ENCODE results near the gene ZNF813.

ZNF813 gene

DNA sequence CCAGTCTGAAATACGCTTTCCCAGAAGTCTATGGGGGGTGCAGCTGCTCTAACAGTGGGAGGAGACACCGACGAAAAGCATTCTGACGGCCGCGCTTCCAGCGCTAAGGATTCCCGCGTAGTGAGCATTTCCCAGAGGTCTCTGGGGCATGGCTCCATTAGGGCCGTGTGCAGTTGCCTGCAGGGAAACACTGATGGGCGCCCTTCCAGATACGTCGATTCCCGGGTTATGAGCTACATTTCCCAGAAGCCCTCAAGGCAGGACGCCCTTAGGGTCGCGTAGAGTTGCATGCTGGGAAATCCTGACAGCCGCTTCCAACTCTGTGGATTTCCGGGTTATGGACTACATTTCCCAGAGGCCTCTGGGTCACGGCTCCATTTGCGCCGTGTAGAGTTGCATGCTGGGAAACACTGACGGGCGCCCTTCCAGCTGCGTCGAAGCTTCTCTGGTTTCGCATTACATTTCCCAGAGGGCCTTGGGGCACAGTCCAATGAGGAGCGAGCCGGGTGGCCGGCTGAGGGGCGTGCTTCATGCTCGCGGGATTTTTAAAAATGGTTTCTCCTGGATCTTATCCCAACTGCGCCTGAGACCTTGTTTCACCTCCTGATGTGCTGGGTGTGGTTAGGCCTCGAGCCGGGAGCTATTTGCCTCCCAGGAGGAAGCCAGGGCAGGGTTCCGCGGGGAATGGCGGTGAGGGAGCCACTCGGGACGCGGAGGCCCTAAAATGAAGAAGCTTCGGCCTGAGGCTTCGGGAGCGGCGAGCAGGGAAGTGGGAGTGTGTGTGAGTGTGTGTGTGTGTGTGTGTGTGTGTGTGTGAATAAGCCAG is 53.2 kb downstream of the ZNF813 start:
- H3K4me3 ChIP-seq (ENCODE audit: low read depth, low read length) = peak overlapping the region; percentile 65
- POLR2A ChIA-PET = interaction anchor here (0.6 to 1.7 kb wide), 14 partner anchors 10 to 1006 kb away, joined by 3 to 17 read pairs (median 4); partner anchors contain the start of genes PRPF31, TFPT, ZNF331 and ZNF765
- peaks cover 8 to 16% of the 10 kb centered on the region in 2 experiments for H3K36me3 ChIP-seq (ENCODE audit: control insufficient read depth in 2 of 2, insufficient read depth in 1 of 2, low read length in 2 of 2)
- H3K4me1 ChIP-seq (ENCODE audit: control insufficient read depth, insufficient read depth, low read length) = no peaks in the 10 kb centered on the region
- CTCF ChIA-PET = interaction anchor here (1.2 kb wide), 1 partner anchor 8 kb away, joined by 4 read pairs; no protein-coding TSS in a partner anchor
- peak overlapping the region; percentile 50; the same call in 1 of the 2 replicates for H3K27ac ChIP-seq (ENCODE audit: extremely low read depth, low read depth, low read length)
- H3K9me3 ChIP-seq (ENCODE audit: control insufficient read depth, insufficient read depth, low read depth, low read length) = no peaks in the 10 kb centered on the region
- TF ChIP-seq PRDM10 (tag by site-specific recombination; IDR thresholded peaks at IDR 0.05) (peak; percentile 95), ZNF423 (tag by site-specific recombination; IDR thresholded peaks at IDR 0.05) (no peak), ZNF274 (IDR thresholded peaks at IDR 0.05; ENCODE audit: low read length) (no peak), ZNF274 (tag by site-specific recombination; IDR thresholded peaks at IDR 0.05; ENCODE audit: borderline replicate concordance) (no peak), ZNF571 (tag by site-specific recombination; IDR thresholded peaks at IDR 0.05) (no peak), ZNF76 (tag by site-specific recombination; IDR thresholded peaks at IDR 0.05; ENCODE audit: borderline replicate concordance, low read depth) (peak; percentile 99), YY2 (tag by site-specific recombination; IDR thresholded peaks at IDR 0.05) (peak; percentile 59), ELK4 (IDR thresholded peaks at IDR 0.05; ENCODE audit: borderline replicate concordance, low read depth, low read length) (no peak), ZIC2 (tag by site-specific recombination; IDR thresholded peaks at IDR 0.05) (peak; percentile 47), RBAK (tag by site-specific recombination; IDR thresholded peaks at IDR 0.05) (no peak), ZNF155 (tag by site-specific recombination; IDR thresholded peaks at IDR 0.05) (no peak), KLF10 (tag by site-specific recombination; IDR thresholded peaks at IDR 0.05) (peak; percentile 33; the same call in 1 of the 2 replicates), ZBTB26 (tag by site-specific recombination; optimal IDR thresholded peaks at IDR 0.05) (peak; percentile 62), ZSCAN30 (tag by site-specific recombination; IDR thresholded peaks at IDR 0.05) (0 out of 2 replicates have a peak, but pooled peaks have one; percentile 50), MYNN (tag by site-specific recombination; IDR thresholded peaks at IDR 0.05; ENCODE audit: borderline replicate concordance) (no peak), IKZF3 (tag by site-specific recombination; IDR thresholded peaks at IDR 0.05) (peak; percentile 80), HOXD13 (CRISPR knock-in tag; IDR thresholded peaks at IDR 0.05; ENCODE audit: borderline replicate concordance) (no peak), ZNF133 (tag by site-specific recombination; IDR thresholded peaks at IDR 0.05) (no peak), ZNF391 (tag by site-specific recombination; IDR thresholded peaks at IDR 0.05; ENCODE audit: borderline replicate concordance, low read depth) (0 out of 2 replicates have a peak, but pooled peaks have one; percentile 21), ZNF596 (tag by site-specific recombination; IDR thresholded peaks at IDR 0.05) (no peak), ZBTB20 (tag by site-specific recombination; IDR thresholded peaks at IDR 0.05) (peak; percentile 90), ZNF514 (tag by site-specific recombination; IDR thresholded peaks at IDR 0.05) (no peak), ZNF404 (tag by site-specific recombination; IDR thresholded peaks at IDR 0.05) (no peak), FEZF1 (tag by site-specific recombination; IDR thresholded peaks at IDR 0.05) (no peak), ZNF843 (tag by site-specific recombination; IDR thresholded peaks at IDR 0.05) (no peak; the same call in 1 of the 2 replicates), ZNF169 (tag by site-specific recombination; IDR thresholded peaks at IDR 0.05) (no peak), ZNF211 (tag by site-specific recombination; IDR thresholded peaks at IDR 0.05; ENCODE audit: low read depth) (peak; percentile 39; the same call in 1 of the 2 replicates), REPIN1 (tag by site-specific recombination; IDR thresholded peaks at IDR 0.05; ENCODE audit: low read depth) (no peak), ZNF785 (tag by site-specific recombination; IDR thresholded peaks at IDR 0.05) (0 out of 2 replicates have a peak, but pooled peaks have one; percentile 34), SCRT2 (tag by site-specific recombination; IDR thresholded peaks at IDR 0.05) (no peak), ZNF140 (tag by site-specific recombination; IDR thresholded peaks at IDR 0.05) (no peak), INSM2 (tag by site-specific recombination; IDR thresholded peaks at IDR 0.05) (no peak)

Data from HEK293 (cell line).